Esophagus muscularis mucosa (tissue), 4 donors: Measurements from ENCODE around the gene ZNF618.

Experiments used
- CTCF ChIP-seq, 3 experiments: fragments of 200-600 bp in 2 of 3; fragments of 450-650 bp in 1 of 3; sonication (generic) in 2 of 3; IDR thresholded peaks; one replicate each; pipeline ENCODE4 v1.5.1; 2017 to 2019; ENCODE audit warnings: antibody characterized with exemption in 3 of 3, mild to moderate bottlenecking in 2 of 3, moderate library complexity in 1 of 3
- EP300 ChIP-seq: sonication (generic); formaldehyde crosslinking; IDR thresholded peaks from one replicate; pipeline ENCODE4 v1.6.1; 2017; ENCODE audit warnings: antibody characterized with exemption
- POLR2A ChIP-seq: fragments of 450-650 bp; IDR thresholded peaks from one replicate; pipeline ENCODE4 v1.6.1; 2017; ENCODE audit warnings: antibody characterized with exemption, moderate library complexity, mild to moderate bottlenecking, low read depth

- TF ChIP-seq POLR2A = no peak
- TF ChIP-seq CTCF (IDR thresholded peaks at IDR 0.05) = no peak
- TF ChIP-seq EP300 = no peak
Measured at GRCh38 chr9:114093761-114094505, 217.8 kb downstream of the ZNF618 start.
